GM23338 (cell line): Measurements from ENCODE around the gene PODN. TPM values are rescaled to one million over a fixed set of nuclear protein-coding genes. Genes with fewer than 3 reads are reported as not detected.

ENCODE experiments used
- ATAC-seq: fragments of 200-7000 bp; cut with Tn5 transposase; 3 replicates; pipeline ENCODE4 v1.9.1; 2020
- DNase-seq: peaks from one replicate; pipeline ENCODE4 v3.0.0-alpha.2; 2015; ENCODE audit warnings: low spot score
- H2AFZ ChIP-seq: fragments of 200-600 bp; sonication (generic); 2 replicates; pipeline ENCODE4 v1.8.0; 2016; ENCODE audit warnings: antibody characterized with exemption, mild to moderate bottlenecking, moderate library complexity
- H3F3A ChIP-seq: fragments of 200-600 bp; sonication (generic); replicated peaks from 2 replicates; pipeline ENCODE4 v1.8.0; 2017; ENCODE audit warnings: antibody characterized with exemption, mixed run types, low read depth
- H3K27ac ChIP-seq: fragments of 200-600 bp; sonication (generic); 2 replicates; pipeline ENCODE4 v1.6.1; 2016; ENCODE audit warnings: low read depth
- H3K27me3 ChIP-seq: fragments of 200-600 bp; sonication (generic); 2 replicates; pipeline ENCODE4 v1.8.0; 2016; ENCODE audit warnings: mild to moderate bottlenecking, mixed run types, moderate library complexity; ENCODE audit not compliant: insufficient read depth
- H3K36me3 ChIP-seq: fragments of 200-600 bp; sonication (generic); 2 replicates; pipeline ENCODE4 v1.8.0; 2016; ENCODE audit warnings: mild to moderate bottlenecking; ENCODE audit not compliant: insufficient read depth
- H3K4me1 ChIP-seq: fragments of 200-600 bp; sonication (generic); 2 replicates; pipeline ENCODE4 v1.8.0; 2016; ENCODE audit warnings: mild to moderate bottlenecking, moderate library complexity; ENCODE audit not compliant: insufficient read depth
- H3K4me2 ChIP-seq: fragments of 200-600 bp; sonication (generic); 2 replicates; pipeline ENCODE4 v1.7.1; 2017; ENCODE audit warnings: mixed run types
- H3K4me3 ChIP-seq: fragments of 200-600 bp; sonication (generic); 2 replicates; pipeline ENCODE4 v1.6.1; 2016; ENCODE audit warnings: mixed run types
- H3K79me2 ChIP-seq: fragments of 200-600 bp; sonication (generic); replicated peaks from 2 replicates; pipeline ENCODE4 v1.8.0; 2017; ENCODE audit warnings: mild to moderate bottlenecking; ENCODE audit not compliant: insufficient read depth
- H3K9me2 ChIP-seq: fragments of 200-600 bp; sonication (generic); 2 replicates; pipeline ENCODE4 v1.8.0; 2017; ENCODE audit not compliant: insufficient read depth
- H4K20me1 ChIP-seq: fragments of 200-600 bp; sonication (generic); replicated peaks from 2 replicates; pipeline ENCODE4 v1.8.0; 2017; ENCODE audit warnings: mild to moderate bottlenecking; ENCODE audit not compliant: insufficient read depth
- H3K27ac Mint-ChIP-seq: 2 replicates; pipeline ENCODE4 v1.8.0; 2020; ENCODE audit warnings: inconsistent platforms, mild to moderate bottlenecking, moderate library complexity, mixed read lengths
- H3K27me3 Mint-ChIP-seq: 3 replicates; pipeline ENCODE4 v1.8.0; 2022; ENCODE audit warnings: low read depth, mild to moderate bottlenecking, moderate library complexity, mixed read lengths, inconsistent platforms; ENCODE audit not compliant: insufficient read depth, poor library complexity
- H3K36me3 Mint-ChIP-seq: 3 replicates; pipeline ENCODE4 v1.8.0; 2021; ENCODE audit warnings: low read depth, mild to moderate bottlenecking, inconsistent platforms, moderate library complexity, mixed read lengths
- H3K4me1 Mint-ChIP-seq: 3 replicates; pipeline ENCODE4 v1.8.0; 2020; ENCODE audit warnings: mild to moderate bottlenecking, inconsistent platforms, mixed read lengths
- H3K4me3 Mint-ChIP-seq: 3 replicates; pipeline ENCODE4 v1.8.0; 2021; ENCODE audit warnings: moderate library complexity, mild to moderate bottlenecking, inconsistent platforms, mixed read lengths
- H3K9me3 Mint-ChIP-seq: 3 replicates; pipeline ENCODE4 v1.8.0; 2020; ENCODE audit warnings: moderate library complexity, mild to moderate bottlenecking, inconsistent platforms, mixed read lengths
- CREB1 ChIP-seq: fragments of 250-450 bp; sonication (Bioruptor Pico); IDR thresholded peaks from 2 replicates; pipeline ENCODE4 v1.5.0; 2020; ENCODE audit warnings: low read depth, mild to moderate bottlenecking, moderate library complexity
- ETS1 ChIP-seq: IDR thresholded peaks from 2 replicates; pipeline ENCODE4 v1.6.1; 2016; ENCODE audit warnings: antibody characterized with exemption
- EZH2 ChIP-seq: fragments of 200-600 bp; sonication (generic); IDR thresholded peaks from one replicate; pipeline ENCODE4 v1.8.0; 2017; ENCODE audit warnings: antibody characterized with exemption, mild to moderate bottlenecking, low read depth; ENCODE audit not compliant: unreplicated experiment
- EZH2phosphoT487 ChIP-seq: fragments of 200-600 bp; sonication (generic); IDR thresholded peaks from one replicate; pipeline ENCODE4 v1.8.1; 2018; ENCODE audit warnings: antibody characterized with exemption; ENCODE audit not compliant: unreplicated experiment
- JUNB ChIP-seq: IDR thresholded peaks from one replicate; pipeline ENCODE4 v1.6.1; 2016; ENCODE audit warnings: antibody characterized with exemption; ENCODE audit not compliant: unreplicated experiment
- NANOG ChIP-seq: IDR thresholded peaks from 2 replicates; pipeline ENCODE4 v1.6.1; 2016; ENCODE audit warnings: antibody characterized with exemption, borderline replicate concordance
- ZNF114 ChIP-seq: fragments of 250-450 bp; sonication (Bioruptor Pico); IDR thresholded peaks from 2 replicates; pipeline ENCODE4 v1.5.0; 2020; ENCODE audit warnings: mild to moderate bottlenecking, moderate library complexity
- ZNF331 ChIP-seq: fragments of 250-450 bp; sonication (Bioruptor Pico); IDR thresholded peaks from 2 replicates; pipeline ENCODE4 v1.5.0; 2020; ENCODE audit warnings: low read depth, mild to moderate bottlenecking, moderate library complexity
- polyA plus RNA-seq: library from polyadenylated mRNA; unstranded; fragments of >200 nt; fragmentation: Nextera tagmentation; extraction: Ambion mirVana; gene quantifications from 2 replicates; pipeline ENCODE4 v1.2.1, GENCODE V29; 2016
- total RNA-seq: library from RNA; depleted of rRNA; stranded (reverse); fragments of >200 nt; shearing (Covaris generic); gene quantifications from 2 replicates; pipeline ENCODE4 v1.2.3, GENCODE V29; 2014
- TF ChIP-seq, protein P1 (sequence below): fragments of 250-450 bp; sonication (Bioruptor Pico); IDR thresholded peaks from 2 replicates; pipeline ENCODE4 v1.5.0; 2020; ENCODE audit warnings: mild to moderate bottlenecking, moderate library complexity

Gene PODN
- total and polyA plus RNA-seq, 2 experiments from 2014 or later, result 0.16 to 0.24 TPM

DNA sequence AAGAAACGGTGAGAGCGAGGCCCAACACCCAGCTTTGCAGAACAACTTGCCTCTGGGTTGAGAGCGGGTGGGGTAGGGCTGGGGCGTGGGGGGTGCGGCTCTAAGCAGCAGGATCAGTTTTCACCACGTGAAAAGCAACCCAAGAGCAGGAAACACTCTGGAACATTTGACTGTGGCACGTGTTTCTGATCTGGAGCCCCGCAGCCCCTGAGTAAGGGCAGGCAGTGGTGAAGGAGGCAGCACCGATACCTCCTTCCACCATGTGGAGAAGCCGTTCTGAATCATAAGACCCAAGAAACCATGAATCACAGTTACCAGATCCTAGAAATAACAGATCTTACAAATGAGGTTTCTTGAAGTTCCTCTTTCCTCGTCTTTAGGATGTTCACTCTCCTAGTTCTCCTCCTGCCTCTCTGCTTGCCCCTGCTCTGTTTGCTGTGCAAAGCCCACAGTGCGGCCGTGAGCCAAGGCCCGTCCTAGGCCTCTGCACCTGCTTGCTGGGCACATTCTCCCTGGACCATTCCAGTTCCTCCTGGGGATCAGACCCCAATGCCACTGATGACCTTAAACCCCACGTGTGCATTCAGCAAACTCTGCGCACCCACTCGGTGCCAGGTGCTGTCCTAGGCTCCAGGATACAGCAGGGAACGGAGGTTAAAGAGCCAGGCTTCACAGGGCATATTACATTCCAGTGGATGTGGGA is 48.5 kb downstream of the PODN start (continued):
- TF ChIP-seq, protein P1, sequence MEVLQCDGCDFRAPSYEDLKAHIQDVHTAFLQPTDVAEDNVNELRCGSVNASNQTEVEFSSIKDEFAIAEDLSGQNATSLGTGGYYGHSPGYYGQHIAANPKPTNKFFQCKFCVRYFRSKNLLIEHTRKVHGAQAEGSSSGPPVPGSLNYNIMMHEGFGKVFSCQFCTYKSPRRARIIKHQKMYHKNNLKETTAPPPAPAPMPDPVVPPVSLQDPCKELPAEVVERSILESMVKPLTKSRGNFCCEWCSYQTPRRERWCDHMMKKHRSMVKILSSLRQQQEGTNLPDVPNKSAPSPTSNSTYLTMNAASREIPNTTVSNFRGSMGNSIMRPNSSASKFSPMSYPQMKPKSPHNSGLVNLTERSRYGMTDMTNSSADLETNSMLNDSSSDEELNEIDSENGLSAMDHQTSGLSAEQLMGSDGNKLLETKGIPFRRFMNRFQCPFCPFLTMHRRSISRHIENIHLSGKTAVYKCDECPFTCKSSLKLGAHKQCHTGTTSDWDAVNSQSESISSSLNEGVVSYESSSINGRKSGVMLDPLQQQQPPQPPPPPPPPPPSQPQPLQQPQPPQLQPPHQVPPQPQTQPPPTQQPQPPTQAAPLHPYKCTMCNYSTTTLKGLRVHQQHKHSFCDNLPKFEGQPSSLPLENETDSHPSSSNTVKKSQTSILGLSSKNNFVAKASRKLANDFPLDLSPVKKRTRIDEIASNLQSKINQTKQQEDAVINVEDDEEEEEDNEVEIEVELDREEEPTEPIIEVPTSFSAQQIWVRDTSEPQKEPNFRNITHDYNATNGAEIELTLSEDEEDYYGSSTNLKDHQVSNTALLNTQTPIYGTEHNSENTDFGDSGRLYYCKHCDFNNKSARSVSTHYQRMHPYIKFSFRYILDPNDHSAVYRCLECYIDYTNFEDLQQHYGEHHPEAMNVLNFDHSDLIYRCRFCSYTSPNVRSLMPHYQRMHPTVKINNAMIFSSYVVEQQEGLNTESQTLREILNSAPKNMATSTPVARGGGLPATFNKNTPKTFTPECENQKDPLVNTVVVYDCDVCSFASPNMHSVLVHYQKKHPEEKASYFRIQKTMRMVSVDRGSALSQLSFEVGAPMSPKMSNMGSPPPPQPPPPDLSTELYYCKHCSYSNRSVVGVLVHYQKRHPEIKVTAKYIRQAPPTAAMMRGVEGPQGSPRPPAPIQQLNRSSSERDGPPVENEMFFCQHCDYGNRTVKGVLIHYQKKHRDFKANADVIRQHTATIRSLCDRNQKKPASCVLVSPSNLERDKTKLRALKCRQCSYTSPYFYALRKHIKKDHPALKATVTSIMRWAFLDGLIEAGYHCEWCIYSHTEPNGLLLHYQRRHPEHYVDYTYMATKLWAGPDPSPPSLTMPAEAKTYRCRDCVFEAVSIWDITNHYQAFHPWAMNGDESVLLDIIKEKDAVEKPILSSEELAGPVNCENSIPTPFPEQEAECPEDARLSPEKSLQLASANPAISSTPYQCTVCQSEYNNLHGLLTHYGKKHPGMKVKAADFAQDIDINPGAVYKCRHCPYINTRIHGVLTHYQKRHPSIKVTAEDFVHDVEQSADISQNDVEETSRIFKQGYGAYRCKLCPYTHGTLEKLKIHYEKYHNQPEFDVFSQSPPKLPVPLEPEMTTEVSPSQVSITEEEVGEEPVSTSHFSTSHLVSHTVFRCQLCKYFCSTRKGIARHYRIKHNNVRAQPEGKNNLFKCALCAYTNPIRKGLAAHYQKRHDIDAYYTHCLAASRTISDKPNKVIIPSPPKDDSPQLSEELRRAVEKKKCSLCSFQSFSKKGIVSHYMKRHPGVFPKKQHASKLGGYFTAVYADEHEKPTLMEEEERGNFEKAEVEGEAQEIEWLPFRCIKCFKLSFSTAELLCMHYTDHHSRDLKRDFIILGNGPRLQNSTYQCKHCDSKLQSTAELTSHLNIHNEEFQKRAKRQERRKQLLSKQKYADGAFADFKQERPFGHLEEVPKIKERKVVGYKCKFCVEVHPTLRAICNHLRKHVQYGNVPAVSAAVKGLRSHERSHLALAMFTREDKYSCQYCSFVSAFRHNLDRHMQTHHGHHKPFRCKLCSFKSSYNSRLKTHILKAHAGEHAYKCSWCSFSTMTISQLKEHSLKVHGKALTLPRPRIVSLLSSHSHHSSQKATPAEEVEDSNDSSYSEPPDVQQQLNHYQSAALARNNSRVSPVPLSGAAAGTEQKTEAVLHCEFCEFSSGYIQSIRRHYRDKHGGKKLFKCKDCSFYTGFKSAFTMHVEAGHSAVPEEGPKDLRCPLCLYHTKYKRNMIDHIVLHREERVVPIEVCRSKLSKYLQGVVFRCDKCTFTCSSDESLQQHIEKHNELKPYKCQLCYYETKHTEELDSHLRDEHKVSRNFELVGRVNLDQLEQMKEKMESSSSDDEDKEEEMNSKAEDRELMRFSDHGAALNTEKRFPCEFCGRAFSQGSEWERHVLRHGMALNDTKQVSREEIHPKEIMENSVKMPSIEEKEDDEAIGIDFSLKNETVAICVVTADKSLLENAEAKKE (CRISPR knock-in tag), result no peak
- TF ChIP-seq JUNB (no peak), NANOG (no peak), ZNF114 (CRISPR knock-in tag) (no peak), ZNF331 (CRISPR knock-in tag) (no peak)

DNA sequence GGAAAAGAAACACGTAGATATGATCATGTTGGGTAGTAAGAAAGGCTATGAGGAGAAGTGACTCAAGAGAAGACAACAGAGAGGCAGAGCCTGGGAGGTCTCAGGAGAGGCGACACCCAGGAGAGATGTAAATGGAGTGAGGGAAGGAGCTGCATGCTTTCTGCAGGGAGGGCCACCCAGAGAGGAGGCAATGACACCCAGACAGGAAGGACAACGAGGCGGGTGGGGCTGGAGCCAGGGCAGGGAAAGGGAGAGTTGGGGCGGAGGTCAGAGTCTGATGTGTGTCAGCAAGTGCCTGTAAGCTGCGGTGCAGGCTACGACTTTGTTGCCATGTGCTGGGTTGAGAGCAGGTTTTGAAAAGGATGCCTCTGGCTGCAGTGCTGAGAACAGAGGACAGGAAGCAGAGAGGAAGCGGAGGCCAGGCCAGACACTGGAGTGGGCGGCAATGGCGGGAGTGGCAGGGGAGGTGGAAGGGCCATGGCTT is 49.1 kb downstream of the PODN start:
- H4K20me1 ChIP-seq, result no peaks in the 10 kb centered on the region
- H3K9me3 Mint-ChIP-seq, result 0 out of 3 replicates have a peak, but pooled peaks cover 5% of the 10 kb centered on the region
- peaks cover 9% of the 10 kb centered on the region for H3K27me3 Mint-ChIP-seq
- no peaks in the 10 kb centered on the region for H3K27me3 ChIP-seq
- no peaks in the 10 kb centered on the region for H3K36me3 ChIP-seq
- H2AFZ ChIP-seq, result peak overlapping the region; percentile 52
- no peak overlapping the region for H3K27ac Mint-ChIP-seq
- DNase-seq, result no peak
- ATAC-seq, result no peak
- H3K4me1 Mint-ChIP-seq, result peaks cover 24% of the 10 kb centered on the region
- H3K9me2 ChIP-seq, result no peaks in the 10 kb centered on the region
- H3K4me3 Mint-ChIP-seq, result no peak overlapping the region; the same call in 2 of the 3 replicates
- H3K4me2 ChIP-seq, result no peak overlapping the region
- H3F3A ChIP-seq, result no peaks in the 10 kb centered on the region
- no peaks in the 10 kb centered on the region for H3K79me2 ChIP-seq
- H3K4me1 ChIP-seq, result peaks cover 12% of the 10 kb centered on the region
- no peak overlapping the region for H3K4me3 ChIP-seq
- H3K36me3 Mint-ChIP-seq, result no peaks in the 10 kb centered on the region; the same call in 2 of the 3 replicates
- TF ChIP-seq JUNB (no peak), ETS1 (no peak), EZH2 (no peak), EZH2phosphoT487 (no peak), CREB1 (CRISPR knock-in tag) (no peak)
- no peak overlapping the region for H3K27ac ChIP-seq
